ENCODE results near the gene SERF2.
"Not testable (repeated sequence)": the region's sequence is repeated elsewhere in the genome, so short reads cannot be mapped to it uniquely, and the experiment has no call there.

SERF2 gene

GRCh38 chr15:43794269-43795037 lies 2.3 kb downstream of the SERF2 start:
- DNase-seq: no peak

- no peak for DNase-seq
Observed at GRCh38 chr15:43795197-43795596, 3.1 kb downstream of the SERF2 start.

- no peak for DNase-seq
Observed at GRCh38 chr15:43795997-43796396, 3.9 kb downstream of the SERF2 start.

- DNase-seq: no peak
Observed at GRCh38 chr15:43796566-43796965, 4.4 kb downstream of the SERF2 start.

GRCh38 chr15:43799209-43799944 lies 7.3 kb downstream of the SERF2 start:
- DNase-seq: no peak

- no peak for DNase-seq
Observed at GRCh38 chr15:43799945-43800285, 7.8 kb downstream of the SERF2 start, which contains the start of gene SERINC4. Gene SERINC4 (minus strand): TSS chr15:43800220. CDS start chr15:43799986, 234 bp downstream.

GRCh38 chr15:43800286-43801141 lies 8.4 kb downstream of the SERF2 start, which contains the start of gene HYPK:
Gene HYPK (plus strand): TSS chr15:43800599. CDS start chr15:43800623, 24 bp downstream.
- peak; percentile 91 to 93 for DNase-seq

GRCh38 chr15:43802676-43803075 lies 10.6 kb downstream of the SERF2 start:
- DNase-seq: not testable (repeated sequence)

GRCh38 chr15:43808435-43808950 lies 16.4 kb downstream of the SERF2 start:
- DNase-seq: no peak

GRCh38 chr15:43808960-43809678 lies 17.0 kb downstream of the SERF2 start:
- DNase-seq: no peak

- not testable (repeated sequence) for DNase-seq
Observed at GRCh38 chr15:43815064-43815463, 22.9 kb downstream of the SERF2 start.

- DNase-seq: no peak
Observed at GRCh38 chr15:43821505-43821904, 29.4 kb downstream of the SERF2 start.

- peak; percentile 89 to 93 for DNase-seq
Observed at GRCh38 chr15:43824302-43825246, 32.5 kb downstream of the SERF2 start, which contains the start of gene MFAP1. Gene MFAP1 (minus strand): TSS chr15:43824690. CDS start chr15:43824569, 121 bp downstream.

- peak; percentile 13 to 15 for DNase-seq
Observed at GRCh38 chr15:43825305-43825704, 33.2 kb downstream of the SERF2 start.

GRCh38 chr15:43826029-43826507 lies 33.9 kb downstream of the SERF2 start:
- no peak for DNase-seq

- peak; percentile 84 to 89 for DNase-seq
Observed at GRCh38 chr15:43826508-43827341, 34.6 kb downstream of the SERF2 start, which contains the start of gene WDR76. Gene WDR76 (plus strand): TSS chr15:43827002. CDS start chr15:43827033, 31 bp downstream.

GRCh38 chr15:43828061-43828657 lies 36.0 kb downstream of the SERF2 start:
- DNase-seq: peak in 1 of 2 experiments; percentile 21

GRCh38 chr15:43829951-43830540 lies 37.9 kb downstream of the SERF2 start:
- not testable (repeated sequence) for DNase-seq
